ENCODE results near the gene BMP8A. TPM values are rescaled to one million over a fixed set of nuclear protein-coding genes. Genes with fewer than 3 reads are reported as not detected.

Gene BMP8A
- total RNA-seq, 1 experiment from 2014 or later = 4.1 TPM

DNA sequence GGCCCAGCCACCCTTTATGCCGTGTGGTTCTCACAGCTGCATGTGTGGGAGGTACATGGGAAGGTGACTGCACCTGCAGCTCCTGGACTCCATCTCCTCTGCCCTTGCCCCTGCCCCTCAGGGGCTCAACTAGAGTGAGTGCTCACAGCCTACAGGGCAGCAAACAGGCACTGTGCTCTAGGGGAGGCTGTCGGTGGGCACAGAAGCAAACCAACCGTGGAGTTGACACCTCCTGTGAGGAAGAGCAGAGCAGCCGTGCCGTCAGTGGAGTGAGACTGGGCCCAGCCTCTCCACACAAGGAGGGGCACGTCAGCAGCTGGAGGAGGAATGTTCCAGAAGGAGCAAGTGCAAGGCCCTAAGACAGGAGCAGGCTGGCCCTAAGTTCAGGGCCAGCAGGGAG is 32.7 kb downstream of the BMP8A start:
- TF ChIP-seq, protein P1, sequence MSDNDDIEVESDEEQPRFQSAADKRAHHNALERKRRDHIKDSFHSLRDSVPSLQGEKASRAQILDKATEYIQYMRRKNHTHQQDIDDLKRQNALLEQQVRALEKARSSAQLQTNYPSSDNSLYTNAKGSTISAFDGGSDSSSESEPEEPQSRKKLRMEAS (IDR thresholded peaks at IDR 0.05) = no peak
- Histone ChIP-seq H3K9me2 (ENCODE audit: insufficient read depth) (no peaks in the 10 kb centered on the region), H3K4me1 (ENCODE audit: control insufficient read depth in 1 of 2, insufficient read depth in 2 of 2, low read length in 2 of 2) (no peaks in the 10 kb centered on the region), H3K9me3 (ENCODE audit: control insufficient read depth in 1 of 2, insufficient read depth in 1 of 2, low read depth in 1 of 2, low read length in 2 of 2) (no peaks in the 10 kb centered on the region), H3K9ac (ENCODE audit: low read length) (no peak overlapping the region), H2AFZ (ENCODE audit: low read depth, low read length, poor library complexity, severe bottlenecking) (no peak overlapping the region), H3K79me2 (ENCODE audit: insufficient read depth, low read length) (no peaks in the 10 kb centered on the region), H3K27ac (ENCODE audit: low read depth, low read length) (no peak overlapping the region), H4K20me1 (ENCODE audit: insufficient read depth) (no peaks in the 10 kb centered on the region), H3K36me3 (ENCODE audit: control insufficient read depth in 1 of 2, insufficient read depth in 2 of 2, low read length in 2 of 2) (no peaks in the 10 kb centered on the region), H3K4me2 (ENCODE audit: low read length) (no peak overlapping the region), H3K4me3 (replicated peaks in 1 of 2; ENCODE audit: low read depth in 1 of 2, low read length in 2 of 2) (no peak overlapping the region), H3K27me3 (ENCODE audit: insufficient read depth, low read length) (no peaks in the 10 kb centered on the region)
- ChIA-PET RAD21 (ENCODE audit: low non-redundant PET in 1 of 2, low total read pairs in 2 of 2, uncharacterized antibody in 2 of 2, unreplicated experiment in 2 of 2) (no interaction called here), CTCF (no interaction called here), POLR2A (no interaction called here)
- ATAC-seq (no peak), DNase-seq (ENCODE audit: low read depth, low spot score) (no peak)
- intact Hi-C loops (cut with micrococcal nuclease) = no loop called here
- BruUV-seq (replicated peaks) = no TSS peak

DNA sequence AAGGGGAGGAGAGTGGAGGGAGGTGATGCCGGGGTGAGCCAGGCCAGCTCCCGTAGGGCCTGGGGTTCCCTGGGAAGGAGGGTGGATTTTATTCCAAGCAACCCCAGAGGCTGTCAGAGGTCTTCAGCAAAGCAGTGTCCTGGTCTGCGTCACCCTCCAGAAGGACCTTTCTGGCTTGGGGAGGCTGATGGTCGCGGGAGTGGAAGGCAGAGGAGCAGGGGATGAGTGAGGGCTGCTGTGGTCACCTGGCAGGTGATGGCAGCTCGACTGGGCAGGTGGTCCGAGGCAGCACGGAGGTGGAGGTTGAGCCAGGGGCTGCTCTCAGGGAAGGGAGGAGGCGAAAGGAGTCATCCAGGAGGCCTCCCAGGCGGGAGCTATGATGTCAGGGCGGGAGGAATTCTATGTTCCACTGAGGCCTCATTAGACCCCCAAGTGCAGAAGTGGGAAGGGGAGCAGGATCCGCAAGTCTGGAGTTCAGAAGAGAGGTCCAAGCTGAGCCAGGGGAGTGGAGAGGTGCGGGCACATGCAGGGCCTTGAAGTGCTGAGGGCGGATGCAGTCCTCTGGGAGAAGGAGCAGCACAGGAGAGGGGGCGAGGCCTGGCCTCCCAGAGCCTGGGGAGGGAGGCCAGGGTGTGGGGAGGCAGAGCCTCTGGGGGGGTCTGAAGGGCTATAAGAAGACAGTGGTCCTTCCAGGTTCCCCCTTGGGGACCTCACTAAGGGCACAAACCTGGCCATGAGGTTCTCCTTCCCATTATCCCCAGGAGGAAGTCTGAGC is 33.3 kb downstream of the BMP8A start:
- CTCF ChIA-PET = no interaction called here

More for the DNA sequence above, 33.3 kb downstream of the BMP8A start:
- Histone ChIP-seq H3K27ac (ENCODE audit: low read depth, low read length) (no peak overlapping the region), H3K9me2 (ENCODE audit: insufficient read depth) (no peaks in the 10 kb centered on the region), H4K20me1 (ENCODE audit: insufficient read depth) (no peaks in the 10 kb centered on the region), H3K4me2 (ENCODE audit: low read length) (no peak overlapping the region), H3K9me3 (ENCODE audit: control insufficient read depth in 1 of 2, insufficient read depth in 1 of 2, low read depth in 1 of 2, low read length in 2 of 2) (no peaks in the 10 kb centered on the region), H3K27me3 (ENCODE audit: insufficient read depth, low read length) (no peaks in the 10 kb centered on the region), H3K36me3 (ENCODE audit: control insufficient read depth in 1 of 2, insufficient read depth in 2 of 2, low read length in 2 of 2) (no peaks in the 10 kb centered on the region), H3K4me1 (ENCODE audit: control insufficient read depth in 1 of 2, insufficient read depth in 2 of 2, low read length in 2 of 2) (no peaks in the 10 kb centered on the region), H3K9ac (ENCODE audit: low read length) (no peak overlapping the region), H3K4me3 (replicated peaks in 1 of 2; ENCODE audit: low read depth in 1 of 2, low read length in 2 of 2) (no peak overlapping the region), H3K79me2 (ENCODE audit: insufficient read depth, low read length) (no peaks in the 10 kb centered on the region), H2AFZ (ENCODE audit: low read depth, low read length, poor library complexity, severe bottlenecking) (no peak overlapping the region)
- ATAC-seq (no peak), DNase-seq (ENCODE audit: low read depth, low spot score) (no peak)
- no TSS peak for BruUV-seq (replicated peaks)
- ChIA-PET RAD21 (ENCODE audit: low non-redundant PET in 1 of 2, low total read pairs in 2 of 2, uncharacterized antibody in 2 of 2, unreplicated experiment in 2 of 2) (no interaction called here), POLR2A (no interaction called here)
- intact Hi-C loops (cut with micrococcal nuclease) = no loop called here
- TF ChIP-seq POLR2AphosphoS5 (IDR thresholded peaks at IDR 0.05; ENCODE audit: low read depth, low read length) (no peak), FOSL1 (IDR thresholded peaks at IDR 0.05; ENCODE audit: low read depth) (no peak), TCF7L2 (IDR thresholded peaks at IDR 0.05; ENCODE audit: borderline replicate concordance, extremely low read depth, insufficient read depth, insufficient read length) (no peak), YY1 (IDR thresholded peaks at IDR 0.05; ENCODE audit: extremely low read depth, insufficient replicate concordance, low read depth, low read length) (no peak), RAD21 (IDR thresholded peaks at IDR 0.05; ENCODE audit: low read depth) (no peak), POLR2A (IDR thresholded peaks at IDR 0.05; ENCODE audit: borderline replicate concordance, extremely low read depth, insufficient read depth, insufficient read length) (no peak)
- TF ChIP-seq, protein P2, sequence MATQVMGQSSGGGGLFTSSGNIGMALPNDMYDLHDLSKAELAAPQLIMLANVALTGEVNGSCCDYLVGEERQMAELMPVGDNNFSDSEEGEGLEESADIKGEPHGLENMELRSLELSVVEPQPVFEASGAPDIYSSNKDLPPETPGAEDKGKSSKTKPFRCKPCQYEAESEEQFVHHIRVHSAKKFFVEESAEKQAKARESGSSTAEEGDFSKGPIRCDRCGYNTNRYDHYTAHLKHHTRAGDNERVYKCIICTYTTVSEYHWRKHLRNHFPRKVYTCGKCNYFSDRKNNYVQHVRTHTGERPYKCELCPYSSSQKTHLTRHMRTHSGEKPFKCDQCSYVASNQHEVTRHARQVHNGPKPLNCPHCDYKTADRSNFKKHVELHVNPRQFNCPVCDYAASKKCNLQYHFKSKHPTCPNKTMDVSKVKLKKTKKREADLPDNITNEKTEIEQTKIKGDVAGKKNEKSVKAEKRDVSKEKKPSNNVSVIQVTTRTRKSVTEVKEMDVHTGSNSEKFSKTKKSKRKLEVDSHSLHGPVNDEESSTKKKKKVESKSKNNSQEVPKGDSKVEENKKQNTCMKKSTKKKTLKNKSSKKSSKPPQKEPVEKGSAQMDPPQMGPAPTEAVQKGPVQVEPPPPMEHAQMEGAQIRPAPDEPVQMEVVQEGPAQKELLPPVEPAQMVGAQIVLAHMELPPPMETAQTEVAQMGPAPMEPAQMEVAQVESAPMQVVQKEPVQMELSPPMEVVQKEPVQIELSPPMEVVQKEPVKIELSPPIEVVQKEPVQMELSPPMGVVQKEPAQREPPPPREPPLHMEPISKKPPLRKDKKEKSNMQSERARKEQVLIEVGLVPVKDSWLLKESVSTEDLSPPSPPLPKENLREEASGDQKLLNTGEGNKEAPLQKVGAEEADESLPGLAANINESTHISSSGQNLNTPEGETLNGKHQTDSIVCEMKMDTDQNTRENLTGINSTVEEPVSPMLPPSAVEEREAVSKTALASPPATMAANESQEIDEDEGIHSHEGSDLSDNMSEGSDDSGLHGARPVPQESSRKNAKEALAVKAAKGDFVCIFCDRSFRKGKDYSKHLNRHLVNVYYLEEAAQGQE (IDR thresholded peaks at IDR 0.05; ENCODE audit: low read depth) = no peak

Measured in HCT116 (cell line).